NCI-H748 treated with DMSO at 0.1 percent for 48 hours (cell line): ENCODE results near the gene GNAS-AS1.

Experiments used
- DNase-seq: peaks from one replicate; lab custom pipeline; 2025; lab: John Stamatoyannopoulos, UW

GNAS-AS1 gene

DNA sequence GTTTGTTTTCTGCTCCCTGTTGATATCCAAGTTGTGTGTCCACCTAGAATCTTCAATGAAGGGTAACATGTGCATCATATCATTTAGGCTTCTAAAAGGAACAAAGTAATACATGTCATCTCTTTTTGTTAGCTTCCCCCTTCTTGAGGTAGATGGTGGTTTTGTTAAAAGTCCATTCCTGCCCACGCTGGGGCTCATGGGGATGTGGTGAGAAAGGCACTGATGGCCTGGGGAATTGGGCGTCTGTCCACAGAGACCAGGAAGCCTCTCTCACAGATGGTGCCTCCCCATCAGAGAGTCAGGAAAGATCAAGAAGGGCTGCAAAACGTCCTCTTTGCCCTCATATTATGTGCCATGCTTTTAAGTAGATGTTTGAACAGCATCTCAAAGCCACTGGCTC is 34.3 kb upstream of the GNAS-AS1 start:
- no peak for DNase-seq

DNA sequence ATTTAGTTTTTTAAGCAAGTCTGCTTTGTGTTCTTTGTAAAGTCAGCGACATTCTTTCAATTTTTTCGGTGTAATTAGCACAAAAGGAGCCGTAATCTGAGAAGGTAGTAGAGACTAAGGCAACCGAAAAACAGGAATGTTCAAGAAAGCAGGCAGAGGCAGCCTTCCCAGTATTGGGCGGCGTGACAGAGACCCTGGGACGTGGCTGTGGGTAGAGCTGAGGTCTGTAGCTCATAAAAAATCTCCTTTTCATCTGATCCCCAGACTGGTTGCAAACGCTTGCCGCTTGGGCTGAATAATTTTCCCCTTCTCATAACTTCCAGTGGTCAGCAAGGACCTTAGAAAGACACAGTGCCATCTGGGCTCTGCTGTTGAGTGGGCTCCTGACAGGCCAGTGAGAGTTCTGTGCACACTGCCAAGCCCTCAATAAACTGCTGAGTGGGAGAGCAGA is 32.6 kb upstream of the GNAS-AS1 start:
- no peak for DNase-seq

DNA sequence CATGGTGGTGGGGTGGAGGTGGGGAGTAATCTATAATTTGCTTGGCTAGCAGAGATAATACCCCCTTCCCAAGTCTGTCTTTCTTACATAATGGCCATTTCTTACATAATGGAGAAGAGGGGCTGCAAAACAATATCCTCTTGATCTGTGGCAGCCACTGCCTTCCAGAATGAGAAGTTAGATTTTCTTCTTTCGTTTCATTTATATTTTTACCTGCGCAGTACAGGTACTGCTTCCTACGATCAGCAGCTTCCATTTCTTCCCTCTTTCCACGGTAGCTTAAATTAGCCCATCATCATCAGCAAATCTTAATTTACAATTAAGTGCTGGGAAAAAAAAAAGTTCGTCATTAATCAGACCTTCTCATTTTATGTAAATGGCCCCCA is 32.0 kb upstream of the GNAS-AS1 start:
- DNase-seq, result no peak

DNA sequence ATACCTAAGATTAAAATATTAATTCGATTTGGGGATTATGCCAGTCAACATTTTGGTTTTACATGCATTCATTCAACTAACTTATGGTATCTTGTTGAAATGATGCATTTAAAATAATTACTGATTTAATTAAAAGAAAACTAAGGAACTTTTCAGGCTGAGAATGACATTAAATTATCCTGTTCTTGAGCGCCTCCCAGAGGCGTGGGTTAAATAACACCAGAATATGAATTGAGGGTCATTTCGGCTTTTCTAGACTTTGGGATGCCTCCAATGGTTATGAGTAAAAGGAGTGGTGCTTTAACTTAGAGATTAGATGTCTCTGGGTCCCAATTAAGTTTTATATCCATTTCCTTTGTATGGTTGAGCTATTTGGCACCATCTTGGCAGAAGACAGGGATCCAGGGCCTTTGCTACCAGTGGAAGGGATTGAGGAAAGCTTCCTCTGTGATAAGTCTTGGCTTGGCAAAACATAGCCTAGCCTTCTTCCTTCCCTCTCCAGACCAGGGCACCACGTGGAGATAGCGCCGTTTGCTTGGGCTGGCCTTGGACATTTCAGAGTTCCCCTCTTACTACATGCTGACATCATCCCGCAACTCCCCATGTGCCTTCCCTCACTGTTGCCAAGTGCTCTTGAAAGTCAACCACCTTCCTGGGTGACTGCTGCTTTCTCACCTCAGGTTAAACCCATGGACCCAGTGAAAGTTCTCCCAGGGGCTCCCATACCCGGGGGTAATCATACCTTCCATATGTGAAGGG is 30.5 kb upstream of the GNAS-AS1 start:
- DNase-seq, result no peak

DNA sequence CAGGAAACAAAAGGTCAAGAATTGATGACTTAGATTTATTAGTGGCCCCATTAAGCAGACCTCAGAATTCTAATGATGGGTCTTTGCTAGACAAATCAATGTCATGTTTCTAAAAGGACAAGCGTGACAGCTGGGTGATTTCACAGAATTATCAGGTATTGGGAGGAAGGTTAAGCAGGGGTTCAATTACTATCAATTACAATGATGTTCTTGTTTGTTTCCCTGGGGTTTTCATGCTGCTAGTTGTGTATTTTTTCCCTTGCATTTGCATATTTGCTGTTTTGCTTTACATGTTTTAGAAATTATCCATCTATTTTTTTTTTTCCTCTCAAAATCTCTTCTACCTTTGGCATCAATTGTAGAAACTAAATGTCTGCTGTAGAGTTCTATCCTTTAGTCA is 29.7 kb upstream of the GNAS-AS1 start:
- DNase-seq, result no peak

DNA sequence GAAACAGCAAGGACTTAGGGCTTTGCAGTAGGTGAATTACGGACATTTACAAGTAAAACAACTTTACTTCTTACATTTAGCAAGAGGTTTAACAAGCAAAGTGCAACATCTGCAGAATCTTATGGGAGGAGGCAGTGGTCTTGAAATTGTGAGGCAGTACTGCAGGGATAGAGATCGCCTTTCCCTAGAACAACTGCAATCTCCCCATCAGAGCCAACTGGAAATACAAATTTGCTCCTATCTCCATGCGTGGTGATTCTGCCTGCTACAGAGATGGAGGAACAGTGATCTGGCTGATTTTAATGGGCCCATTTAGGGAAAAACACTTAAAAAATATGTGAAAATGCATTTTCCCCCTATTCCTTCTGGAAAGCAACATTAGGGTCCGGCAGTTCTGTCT is 27.7 kb upstream of the GNAS-AS1 start:
- no peak for DNase-seq

DNA sequence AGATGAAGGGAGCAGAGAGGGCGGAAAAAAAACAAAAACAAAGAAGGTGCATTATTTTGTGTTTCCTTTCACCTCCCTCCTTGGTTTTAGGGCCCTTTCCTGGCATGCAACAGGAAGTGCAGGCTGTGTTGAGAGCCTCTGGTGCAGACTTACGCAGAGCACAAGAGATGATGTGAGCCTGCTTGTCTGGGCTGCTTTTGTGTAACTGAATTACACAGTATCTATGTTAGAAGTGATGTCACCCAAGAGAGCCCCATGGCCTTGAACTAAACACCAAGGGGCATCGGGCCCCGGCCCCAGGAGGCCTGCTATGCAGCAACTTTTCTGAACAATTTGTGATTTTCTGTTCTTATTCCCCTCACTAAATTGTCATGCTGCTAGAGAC is 27.3 kb upstream of the GNAS-AS1 start:
- DNase-seq, result no peak

DNA sequence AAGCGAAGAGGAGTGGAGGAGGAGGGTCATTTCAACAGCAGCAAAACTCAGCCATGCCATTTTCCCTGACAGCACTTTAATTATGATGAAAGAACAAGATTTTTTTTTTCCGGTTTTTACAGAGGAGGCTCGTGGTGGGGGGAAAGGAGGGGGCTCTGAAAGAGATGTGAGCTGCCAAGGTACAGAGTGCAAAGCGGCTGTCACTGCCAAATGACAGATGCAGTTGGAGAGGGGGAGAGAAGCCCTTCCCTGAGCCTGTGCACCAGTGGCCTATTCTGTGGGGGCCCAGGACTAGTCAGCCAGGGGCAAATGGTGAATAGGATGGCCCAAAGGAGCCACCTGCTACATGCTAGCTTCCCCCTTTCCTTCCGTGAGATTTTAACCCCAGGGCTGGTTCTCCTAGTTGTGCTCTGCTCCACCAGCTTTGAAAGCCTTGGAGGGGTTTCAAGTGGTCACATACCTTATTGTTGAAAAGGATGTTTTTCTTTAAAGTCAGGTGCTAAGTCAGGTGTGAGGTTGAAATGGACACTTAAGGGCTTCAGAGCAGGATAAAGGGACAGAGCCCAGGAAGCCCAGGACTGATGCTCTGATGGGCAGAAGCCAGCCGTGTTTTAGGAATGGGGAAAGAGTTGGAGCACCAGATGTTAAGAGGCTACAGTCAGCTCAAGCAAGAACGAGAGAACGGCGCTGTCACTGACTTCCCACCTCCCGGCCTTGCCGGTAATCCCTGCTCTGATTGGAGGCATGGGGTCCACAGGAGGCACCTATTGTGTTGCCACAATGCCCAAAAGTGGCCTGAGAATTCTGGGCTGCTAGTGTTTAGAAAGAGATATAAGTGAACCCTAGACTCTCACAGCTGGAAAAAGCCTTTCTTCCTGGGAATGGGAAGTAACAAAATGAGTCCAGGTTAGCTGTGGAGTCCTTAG is 26.6 kb upstream of the GNAS-AS1 start:
- DNase-seq, result no peak

DNA sequence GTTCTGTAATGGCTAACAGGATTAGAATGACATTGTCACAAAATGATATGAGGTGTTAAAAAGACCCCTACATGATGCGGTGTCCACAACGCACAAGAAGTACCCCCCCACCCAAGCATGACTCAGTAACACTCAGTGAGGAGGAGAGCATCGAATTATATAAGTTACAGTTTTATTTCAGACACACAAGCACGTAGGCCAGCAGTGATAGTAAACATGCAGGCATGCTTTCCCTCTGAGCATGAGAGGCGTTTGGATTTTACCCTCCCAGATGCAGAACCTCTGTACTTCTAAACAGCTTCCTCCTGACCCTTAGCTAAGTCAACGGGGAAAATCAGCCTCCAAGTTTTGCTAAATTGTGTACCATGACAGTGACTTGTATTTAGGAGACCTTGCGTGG is 25.7 kb upstream of the GNAS-AS1 start:
- no peak for DNase-seq

DNA sequence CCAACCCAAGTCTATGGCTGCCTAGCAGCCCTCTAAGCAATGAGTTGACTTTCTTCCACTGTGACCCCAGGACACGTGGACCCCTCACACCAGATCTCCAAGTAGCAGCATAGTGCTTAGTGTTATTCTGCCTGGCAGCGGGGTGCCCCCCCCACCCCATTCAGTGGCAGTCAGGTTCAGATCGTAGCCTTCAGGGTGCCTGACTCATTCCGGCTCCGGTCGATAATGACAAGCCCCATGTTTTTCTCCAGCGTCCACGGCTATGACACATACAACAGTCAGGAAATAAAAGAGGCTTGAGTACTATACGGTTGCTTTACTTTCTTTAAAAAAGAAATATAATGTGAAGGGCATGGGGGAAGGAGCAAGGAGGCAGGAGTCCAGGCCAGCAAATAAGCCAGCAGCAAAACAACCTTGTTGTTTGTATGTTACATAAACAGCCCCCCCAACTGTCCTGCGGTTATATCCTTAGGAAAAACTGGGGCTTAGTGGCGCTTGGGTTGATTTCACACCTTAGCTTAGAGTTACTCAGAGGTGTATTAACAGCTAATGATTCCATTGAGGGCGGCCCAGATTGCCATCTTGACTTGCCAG is 24.9 kb upstream of the GNAS-AS1 start:
- DNase-seq, result no peak

DNA sequence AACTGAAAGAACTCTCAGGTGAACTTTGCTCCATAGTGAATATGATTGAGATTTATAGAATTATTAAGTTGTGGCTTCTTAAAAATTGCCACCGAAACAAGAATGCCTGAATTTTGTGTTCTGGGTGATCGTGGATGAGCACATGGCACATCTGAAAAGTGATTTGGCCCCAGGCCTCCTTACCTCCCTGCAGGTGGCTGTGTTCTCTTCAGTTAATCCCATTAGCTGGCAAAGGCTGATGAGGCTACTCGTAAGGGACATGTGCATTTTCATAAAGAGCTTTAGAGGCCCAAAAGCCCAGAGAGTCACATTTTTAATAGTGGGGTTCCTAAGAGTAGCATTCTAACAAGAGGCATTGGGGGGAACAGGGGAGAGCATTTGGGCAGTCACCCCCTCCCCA is 24.4 kb upstream of the GNAS-AS1 start:
- no peak for DNase-seq

DNA sequence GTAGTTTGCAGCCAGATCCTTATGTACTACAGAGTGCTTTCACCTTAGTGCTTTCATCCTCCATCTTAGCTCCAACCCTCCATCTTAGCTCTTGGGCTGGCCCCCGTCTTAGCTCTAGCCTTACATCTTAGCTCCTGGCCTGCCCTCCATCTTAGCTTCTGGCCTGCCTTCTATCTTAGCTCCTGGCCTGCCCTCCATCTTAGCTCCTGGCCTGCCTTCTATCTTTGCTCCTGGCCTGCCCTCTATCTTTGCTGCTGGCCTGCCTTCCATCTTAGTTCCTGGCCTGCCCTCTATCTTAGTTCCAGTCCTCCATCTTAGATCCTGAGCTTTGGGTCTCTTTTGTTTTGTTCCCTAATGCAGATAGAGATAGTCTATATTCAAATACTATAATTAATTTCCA is 23.8 kb upstream of the GNAS-AS1 start:
- no peak for DNase-seq

DNA sequence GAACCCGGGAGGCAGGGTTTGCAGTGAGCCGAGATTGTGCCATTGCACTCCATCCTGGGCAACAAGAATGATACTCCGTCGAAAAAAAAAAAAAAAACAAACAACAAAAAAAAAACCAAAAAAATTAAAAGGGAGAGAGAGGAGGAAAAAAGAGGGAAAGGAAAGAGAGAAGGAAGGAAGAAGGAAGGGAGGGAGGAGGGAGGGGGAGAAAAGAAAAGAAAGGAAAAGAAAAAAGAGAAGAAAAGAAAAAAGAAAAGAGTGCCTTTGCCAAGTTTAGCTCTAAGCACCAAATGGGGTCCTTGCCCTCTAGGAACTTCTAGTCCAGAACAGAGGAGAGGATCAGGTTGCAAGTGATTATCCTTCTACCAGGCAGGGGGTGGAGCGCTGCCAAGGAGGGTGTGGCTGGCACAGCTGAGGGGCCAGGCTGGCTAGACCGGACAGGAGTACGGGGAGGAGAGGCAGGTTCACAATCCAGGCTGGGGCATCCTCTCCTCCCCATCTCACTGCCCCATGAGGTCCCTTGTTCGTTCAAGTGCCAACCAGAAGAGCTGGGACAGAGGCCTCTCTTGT is 20.9 kb upstream of the GNAS-AS1 start:
- DNase-seq, result no peak

DNA sequence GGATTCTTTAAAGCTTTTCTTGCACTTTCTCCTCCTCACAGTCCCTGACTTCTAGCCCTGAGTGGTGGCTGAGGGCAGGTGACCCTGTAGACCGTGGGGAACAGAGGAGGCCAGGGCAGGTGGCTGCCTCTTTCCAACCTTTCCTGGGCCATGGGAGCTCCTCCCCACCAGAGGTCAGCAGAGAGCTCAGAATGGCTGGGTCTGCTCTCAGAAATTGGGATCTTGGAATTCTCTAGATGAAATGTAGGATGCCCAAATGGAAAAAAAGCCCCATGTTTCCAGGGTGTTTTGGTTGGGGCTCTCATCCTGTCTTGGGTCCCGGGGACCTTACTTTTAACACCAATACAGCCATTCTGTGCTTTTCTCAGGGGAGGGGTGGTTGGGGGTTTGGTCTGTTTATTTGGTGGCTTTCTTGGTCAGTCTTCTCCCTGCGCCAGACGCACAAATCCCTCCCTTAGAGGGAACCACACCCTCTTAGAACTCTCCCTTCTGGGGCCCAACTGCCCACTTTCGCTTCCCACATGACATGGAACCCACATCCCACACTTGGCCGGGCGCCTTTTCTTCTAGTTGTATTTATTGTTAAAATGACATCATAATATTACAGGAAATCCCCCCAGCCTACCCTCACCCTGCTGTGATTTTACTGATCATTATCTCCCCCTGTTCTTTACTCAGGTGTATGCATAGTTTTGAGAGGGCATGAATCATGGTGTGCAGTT is 19.8 kb upstream of the GNAS-AS1 start:
- DNase-seq, result peak; percentile 38

DNA sequence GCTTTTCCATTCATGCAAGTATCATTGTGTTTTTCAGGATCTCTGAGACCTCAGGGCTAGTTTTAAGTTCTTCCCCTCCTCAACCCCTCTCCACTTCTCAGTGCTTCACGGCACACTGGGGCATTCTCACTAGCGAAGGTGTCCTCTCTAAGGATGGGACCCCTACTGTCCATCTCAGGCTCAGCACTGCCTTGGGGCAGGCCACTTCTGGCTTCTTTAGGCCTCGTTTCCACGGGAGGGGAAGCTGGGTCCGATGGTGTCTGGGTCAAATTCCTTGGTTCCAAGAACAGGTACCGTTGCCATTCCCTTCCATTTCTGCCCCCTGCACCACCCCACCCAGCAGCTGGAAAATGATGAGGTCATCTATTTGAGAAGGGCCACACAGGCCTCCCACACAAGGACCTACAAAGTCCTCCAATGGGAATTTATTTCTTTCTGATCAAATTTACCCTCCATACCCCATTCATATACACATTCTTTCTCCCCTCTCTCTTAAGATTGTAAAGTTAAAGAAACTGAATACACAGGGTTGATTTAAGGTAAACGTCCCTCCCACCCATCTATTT is 19.0 kb upstream of the GNAS-AS1 start:
- DNase-seq, result no peak

DNA sequence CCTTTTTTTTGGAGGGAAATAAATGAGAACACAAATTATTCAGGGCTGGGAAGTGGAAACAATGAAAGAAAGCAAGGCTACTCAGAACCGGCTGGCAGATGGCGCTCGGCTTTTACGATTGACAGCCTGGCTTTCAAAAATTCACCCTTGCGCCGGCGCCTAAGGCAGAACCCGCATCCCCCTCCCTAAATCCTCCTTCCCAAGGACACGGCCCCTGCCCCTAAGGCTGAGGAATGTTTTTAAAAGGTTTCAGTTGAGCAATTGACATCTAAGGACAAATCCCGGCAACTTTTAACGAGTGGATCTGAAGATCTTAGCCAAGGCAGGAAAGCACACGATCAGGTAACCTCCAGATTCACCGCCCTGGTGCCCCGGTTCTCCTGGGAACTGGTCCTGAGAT is 18.1 kb upstream of the GNAS-AS1 start:
- no peak for DNase-seq

DNA sequence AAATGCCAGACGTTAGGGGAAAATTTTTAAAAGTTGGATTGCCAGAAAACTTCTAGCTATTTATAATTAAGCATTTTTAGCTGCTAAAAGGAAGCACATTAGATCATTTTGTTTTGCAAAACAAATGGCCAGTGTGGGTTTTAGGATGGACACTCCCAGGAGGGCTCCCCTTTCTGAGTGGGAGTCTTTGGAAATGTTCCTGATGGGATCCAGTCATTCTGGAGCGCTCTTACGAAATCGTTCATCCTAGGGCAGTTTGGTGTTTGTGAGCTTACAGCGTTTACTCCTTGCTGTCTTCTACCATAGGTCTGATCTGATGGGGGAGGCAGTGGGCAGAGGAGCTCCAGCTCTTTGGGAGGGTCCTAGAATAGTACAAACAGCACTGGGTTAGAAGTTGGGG is 16.5 kb upstream of the GNAS-AS1 start:
- DNase-seq, result no peak

DNA sequence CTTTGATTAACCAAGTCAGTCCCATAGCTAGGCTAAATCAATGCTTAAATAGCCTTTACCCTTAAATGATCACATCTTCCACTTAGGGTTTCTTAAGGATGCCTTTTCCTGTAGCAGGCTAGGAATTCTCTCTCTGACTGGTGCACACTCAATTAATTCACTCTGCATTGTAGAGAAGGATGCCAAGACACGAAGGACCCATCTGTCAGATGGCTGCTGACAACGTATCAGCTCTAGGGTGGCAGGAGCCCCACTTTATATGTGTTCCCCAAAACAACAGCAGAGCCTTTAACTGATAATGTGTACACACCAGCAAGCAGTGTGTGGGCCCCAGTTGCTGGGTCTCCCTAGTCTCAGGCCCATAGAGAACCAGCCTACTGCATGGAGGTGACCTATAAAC is 15.1 kb upstream of the GNAS-AS1 start:
- no peak for DNase-seq

DNA sequence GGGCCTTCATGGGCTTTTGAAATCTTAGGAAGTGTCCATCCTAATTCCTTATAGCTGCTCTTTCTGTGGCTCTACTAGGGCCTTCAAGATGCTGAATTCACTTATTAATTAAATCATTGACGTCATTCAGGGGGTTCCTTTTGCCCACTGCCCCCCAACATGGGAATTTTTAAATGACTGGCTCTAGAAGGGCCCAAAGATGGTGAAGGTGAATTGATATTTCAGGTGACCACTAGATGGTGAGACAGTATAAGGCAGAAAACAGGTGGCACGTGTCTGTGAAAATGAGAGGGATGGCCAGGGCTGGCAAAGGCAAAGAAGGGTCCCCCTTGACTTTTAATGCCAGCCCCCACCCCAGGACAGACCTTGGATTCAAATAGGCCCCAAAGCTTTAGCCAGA is 13.6 kb upstream of the GNAS-AS1 start:
- DNase-seq, result no peak

DNA sequence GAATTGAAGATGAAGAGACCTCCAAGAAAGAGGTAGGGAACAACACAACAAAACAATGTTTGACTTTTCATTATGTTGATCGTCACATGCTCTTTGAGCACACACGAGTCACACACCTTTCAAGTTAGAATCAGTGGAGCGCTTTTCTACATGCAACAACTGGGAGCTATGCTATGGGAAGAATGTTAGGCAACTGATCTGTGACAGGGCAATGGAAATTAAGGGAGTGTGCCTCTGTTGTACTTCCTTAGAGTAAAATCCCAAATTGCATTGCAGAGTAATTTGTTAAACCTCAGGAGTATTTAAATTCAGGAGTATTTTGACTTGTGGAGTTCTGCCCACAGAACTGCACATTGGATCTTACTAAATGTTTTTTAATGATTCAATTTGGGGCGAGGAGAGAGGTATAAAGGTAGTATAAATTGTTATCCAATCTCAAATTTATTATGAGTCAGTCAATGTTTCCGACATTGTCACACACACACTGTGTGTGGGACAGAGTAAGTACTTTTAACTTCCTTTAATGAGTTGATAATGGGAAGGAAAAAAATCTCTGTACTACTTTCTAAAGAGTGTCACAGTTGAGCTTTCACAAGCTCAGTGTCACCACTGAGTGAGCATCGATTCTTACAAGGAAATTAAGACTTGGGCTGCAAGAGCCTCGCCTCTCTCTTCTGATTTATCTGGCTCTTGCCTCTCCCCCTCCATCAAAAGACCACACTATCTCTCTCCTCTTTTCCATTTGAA is 12.5 kb upstream of the GNAS-AS1 start:
- no peak for DNase-seq
